Omental fat pad (tissue), 4 donors: Measurements from ENCODE around the gene PTPRC. TPM values are rescaled to one million over a fixed set of nuclear protein-coding genes. Genes with fewer than 3 reads are reported as not detected.
A peak's percentile ranks its signal among the peaks of the same experiment; 100 is the strongest.

Source experiments
- ATAC-seq: fragments of 150-250 bp; one replicate; pipeline ENCODE4 v1.9.1; 2016; ENCODE audit warnings: mild to moderate bottlenecking, moderate library complexity; ENCODE audit not compliant: low FRiP score
- DNase-seq: peaks from one replicate; pipeline ENCODE4 v3.0.0-alpha.2; 2019; ENCODE audit warnings: low spot score
- CTCF ChIP-seq, 3 donors: fragments of 450-650 bp; IDR thresholded peaks; one replicate each; pipeline ENCODE4 v1.5.1; 2016 to 2017; ENCODE audit warnings: antibody characterized with exemption in 3 of 3, mild to moderate bottlenecking in 3 of 3, moderate library complexity in 2 of 3
- total RNA-seq, 4 donors: library from RNA; depleted of rRNA; stranded (reverse); fragments of >200 nt; gene quantifications; one replicate each; pipeline ENCODE4 v1.1.0, GENCODE V29; 2016

Gene PTPRC
- total RNA-seq, 4 donors from 2014 or later, result 36.5 to 127 (median 67.1) TPM

GRCh38 chr1:198679535-198680173, 40.8 kb downstream of the PTPRC start:
- no peak for TF ChIP-seq CTCF (IDR thresholded peaks at IDR 0.05)
- ATAC-seq (no peak), DNase-seq (no peak)

- DNase-seq (no peak), ATAC-seq (no peak)
- TF ChIP-seq CTCF (IDR thresholded peaks at IDR 0.05), result no peak
These were observed 41.5 kb downstream of the PTPRC start for GRCh38 chr1:198680174-198680875.

GRCh38 chr1:198681252-198681651, 42.4 kb downstream of the PTPRC start:
- no peak for DNase-seq
- no peak for ATAC-seq
- TF ChIP-seq CTCF (IDR thresholded peaks at IDR 0.05), result no peak

- no peak for TF ChIP-seq CTCF (IDR thresholded peaks at IDR 0.05)
- ATAC-seq, result peak; percentile 73
- DNase-seq, result no peak
These were observed 43.3 kb downstream of the PTPRC start for GRCh38 chr1:198681831-198682759.

GRCh38 chr1:198682850-198683249, 44.0 kb downstream of the PTPRC start:
- TF ChIP-seq CTCF (IDR thresholded peaks at IDR 0.05), result no peak
- no peak for DNase-seq
- ATAC-seq, result no peak

GRCh38 chr1:198683449-198683848, 44.6 kb downstream of the PTPRC start:
- DNase-seq (no peak), ATAC-seq (no peak)
- TF ChIP-seq CTCF (IDR thresholded peaks at IDR 0.05), result no peak
